Measurements from ENCODE around the gene FBXO3. TPM values are rescaled to one million over a fixed set of nuclear protein-coding genes. Genes with fewer than 3 reads are reported as not detected.

Gene FBXO3
- total and polyA plus RNA-seq, 2 of the 13 experiments (the other 11 are each of a cell fraction or from before 2014, with no cell fraction given) = 20.4 to 27.6 TPM

DNA sequence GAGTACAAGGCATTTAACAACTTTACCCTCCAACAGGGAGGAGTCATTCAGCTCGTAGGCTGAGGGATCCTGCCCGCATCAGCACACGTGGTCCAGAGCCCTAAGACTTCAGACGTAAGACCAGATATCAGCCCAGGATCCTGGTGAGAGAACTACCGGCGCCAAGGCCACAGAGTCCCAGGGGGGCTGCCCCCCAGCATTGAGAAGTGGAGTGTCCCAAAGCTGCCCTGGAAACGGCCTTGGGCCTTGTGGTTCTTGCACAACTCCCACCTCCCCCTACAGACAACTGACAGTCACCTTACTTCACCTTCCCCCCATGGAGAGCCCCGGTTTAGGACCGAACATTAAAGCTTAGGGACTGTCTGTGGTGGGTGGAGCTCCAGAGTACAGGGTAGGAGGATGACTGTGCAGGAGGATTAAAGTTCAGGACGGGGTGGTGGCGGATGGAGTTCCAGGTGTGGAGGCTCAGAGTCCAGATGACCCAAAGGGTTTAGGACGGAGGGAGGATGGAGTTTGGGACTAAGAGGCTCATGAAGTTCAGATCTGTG is 74.7 kb downstream of the FBXO3 start (continued):
- TF ChIP-seq ZNF138 (CRISPR knock-in tag; IDR thresholded peaks at IDR 0.05; ENCODE audit: low read depth) (no peak), ZNF20 (CRISPR knock-in tag; IDR thresholded peaks at IDR 0.05) (no peak), HHEX (CRISPR knock-in tag; IDR thresholded peaks at IDR 0.05) (no peak), ZNF367 (CRISPR knock-in tag; IDR thresholded peaks at IDR 0.05; ENCODE audit: borderline replicate concordance) (no peak), FOXO1 (CRISPR knock-in tag; IDR thresholded peaks at IDR 0.05) (0 out of 2 replicates have a peak, but pooled peaks have one; percentile 42), ZNF256 (CRISPR knock-in tag; conservative IDR thresholded peaks at IDR 0.05) (no peak), ZNF652 (CRISPR knock-in tag; IDR thresholded peaks at IDR 0.05; ENCODE audit: borderline replicate concordance, low read depth) (no peak), PHF8 (CRISPR knock-in tag; IDR thresholded peaks at IDR 0.05) (0 out of 2 replicates have a peak, but pooled peaks have one; percentile 22), CHD4 (IDR thresholded peaks at IDR 0.05; ENCODE audit: borderline replicate concordance, low read length) (no peak), ZFP36L2 (CRISPR knock-in tag; IDR thresholded peaks at IDR 0.05) (no peak), SMARCE1 (IDR thresholded peaks at IDR 0.05; ENCODE audit: borderline replicate concordance) (no peak), MXI1 (IDR thresholded peaks at IDR 0.05; ENCODE audit: borderline replicate concordance, low read depth, low read length) (peak; percentile 52; the same call in 1 of the 3 replicates), RCOR2 (CRISPR knock-in tag; IDR thresholded peaks at IDR 0.05) (no peak), NPAS2 (CRISPR knock-in tag; IDR thresholded peaks at IDR 0.05; ENCODE audit: borderline replicate concordance) (no peak), MBNL3 (CRISPR knock-in tag; conservative IDR thresholded peaks at IDR 0.05) (no peak), ZNF251 (CRISPR knock-in tag; IDR thresholded peaks at IDR 0.05) (no peak), ZNF3 (CRISPR knock-in tag; IDR thresholded peaks at IDR 0.05) (peak; percentile 77; the same call in 1 of the 2 replicates), ARNTL (CRISPR knock-in tag; IDR thresholded peaks at IDR 0.05) (no peak; the same call in 1 of the 2 replicates), ZMYM4 (CRISPR knock-in tag; IDR thresholded peaks at IDR 0.05) (peak; percentile 88), HNRNPLL (IDR thresholded peaks at IDR 0.05; ENCODE audit: low read depth, low read length, poor library complexity, severe bottlenecking) (no peak)
- TF ChIP-seq, protein P1, sequence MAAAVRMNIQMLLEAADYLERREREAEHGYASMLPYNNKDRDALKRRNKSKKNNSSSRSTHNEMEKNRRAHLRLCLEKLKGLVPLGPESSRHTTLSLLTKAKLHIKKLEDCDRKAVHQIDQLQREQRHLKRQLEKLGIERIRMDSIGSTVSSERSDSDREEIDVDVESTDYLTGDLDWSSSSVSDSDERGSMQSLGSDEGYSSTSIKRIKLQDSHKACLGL (CRISPR knock-in tag; IDR thresholded peaks at IDR 0.05) = 0 out of 2 replicates have a peak, but pooled peaks have one; percentile 26
- TF ChIP-seq, protein P2, sequence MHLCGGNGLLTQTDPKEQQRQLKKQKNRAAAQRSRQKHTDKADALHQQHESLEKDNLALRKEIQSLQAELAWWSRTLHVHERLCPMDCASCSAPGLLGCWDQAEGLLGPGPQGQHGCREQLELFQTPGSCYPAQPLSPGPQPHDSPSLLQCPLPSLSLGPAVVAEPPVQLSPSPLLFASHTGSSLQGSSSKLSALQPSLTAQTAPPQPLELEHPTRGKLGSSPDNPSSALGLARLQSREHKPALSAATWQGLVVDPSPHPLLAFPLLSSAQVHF (CRISPR knock-in tag; IDR thresholded peaks at IDR 0.05) = no peak
- TF ChIP-seq, protein P3, sequence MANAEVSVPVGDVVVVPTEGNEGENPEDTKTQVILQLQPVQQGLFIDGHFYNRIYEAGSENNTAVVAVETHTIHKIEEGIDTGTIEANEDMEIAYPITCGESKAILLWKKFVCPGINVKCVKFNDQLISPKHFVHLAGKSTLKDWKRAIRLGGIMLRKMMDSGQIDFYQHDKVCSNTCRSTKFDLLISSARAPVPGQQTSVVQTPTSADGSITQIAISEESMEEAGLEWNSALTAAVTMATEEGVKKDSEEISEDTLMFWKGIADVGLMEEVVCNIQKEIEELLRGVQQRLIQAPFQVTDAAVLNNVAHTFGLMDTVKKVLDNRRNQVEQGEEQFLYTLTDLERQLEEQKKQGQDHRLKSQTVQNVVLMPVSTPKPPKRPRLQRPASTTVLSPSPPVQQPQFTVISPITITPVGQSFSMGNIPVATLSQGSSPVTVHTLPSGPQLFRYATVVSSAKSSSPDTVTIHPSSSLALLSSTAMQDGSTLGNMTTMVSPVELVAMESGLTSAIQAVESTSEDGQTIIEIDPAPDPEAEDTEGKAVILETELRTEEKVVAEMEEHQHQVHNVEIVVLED (CRISPR knock-in tag; IDR thresholded peaks at IDR 0.05; ENCODE audit: borderline replicate concordance) = no peak
- TF ChIP-seq, protein P4, sequence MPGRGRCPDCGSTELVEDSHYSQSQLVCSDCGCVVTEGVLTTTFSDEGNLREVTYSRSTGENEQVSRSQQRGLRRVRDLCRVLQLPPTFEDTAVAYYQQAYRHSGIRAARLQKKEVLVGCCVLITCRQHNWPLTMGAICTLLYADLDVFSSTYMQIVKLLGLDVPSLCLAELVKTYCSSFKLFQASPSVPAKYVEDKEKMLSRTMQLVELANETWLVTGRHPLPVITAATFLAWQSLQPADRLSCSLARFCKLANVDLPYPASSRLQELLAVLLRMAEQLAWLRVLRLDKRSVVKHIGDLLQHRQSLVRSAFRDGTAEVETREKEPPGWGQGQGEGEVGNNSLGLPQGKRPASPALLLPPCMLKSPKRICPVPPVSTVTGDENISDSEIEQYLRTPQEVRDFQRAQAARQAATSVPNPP (CRISPR knock-in tag; IDR thresholded peaks at IDR 0.05) = peak; percentile 77
- TF ChIP-seq, protein P5, sequence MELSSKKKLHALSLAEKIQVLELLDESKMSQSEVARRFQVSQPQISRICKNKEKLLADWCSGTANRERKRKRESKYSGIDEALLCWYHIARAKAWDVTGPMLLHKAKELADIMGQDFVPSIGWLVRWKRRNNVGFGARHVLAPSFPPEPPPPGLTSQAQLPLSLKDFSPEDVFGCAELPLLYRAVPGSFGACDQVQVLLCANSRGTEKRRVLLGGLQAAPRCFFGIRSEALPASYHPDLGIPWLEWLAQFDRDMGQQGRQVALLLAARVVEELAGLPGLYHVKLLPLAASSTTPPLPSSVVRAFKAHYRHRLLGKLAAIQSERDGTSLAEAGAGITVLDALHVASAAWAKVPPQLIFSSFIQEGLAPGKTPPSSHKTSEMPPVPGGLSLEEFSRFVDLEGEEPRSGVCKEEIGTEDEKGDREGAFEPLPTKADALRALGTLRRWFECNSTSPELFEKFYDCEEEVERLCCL (CRISPR knock-in tag; IDR thresholded peaks at IDR 0.05; ENCODE audit: borderline replicate concordance) = no peak
- TF ChIP-seq, protein P6, sequence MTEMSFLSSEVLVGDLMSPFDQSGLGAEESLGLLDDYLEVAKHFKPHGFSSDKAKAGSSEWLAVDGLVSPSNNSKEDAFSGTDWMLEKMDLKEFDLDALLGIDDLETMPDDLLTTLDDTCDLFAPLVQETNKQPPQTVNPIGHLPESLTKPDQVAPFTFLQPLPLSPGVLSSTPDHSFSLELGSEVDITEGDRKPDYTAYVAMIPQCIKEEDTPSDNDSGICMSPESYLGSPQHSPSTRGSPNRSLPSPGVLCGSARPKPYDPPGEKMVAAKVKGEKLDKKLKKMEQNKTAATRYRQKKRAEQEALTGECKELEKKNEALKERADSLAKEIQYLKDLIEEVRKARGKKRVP (CRISPR knock-in tag; IDR thresholded peaks at IDR 0.05) = peak in 1 of 2 experiments; percentile 39; a peak in 1 of 4 replicates

All from HepG2 (cell line).